ENCODE measurements around the gene S100A7A. TPM values are rescaled to one million over a fixed set of nuclear protein-coding genes. Genes with fewer than 3 reads are reported as not detected.
A peak's percentile ranks its signal among the peaks of the same experiment; 100 is the strongest.

Gene S100A7A
- total and polyA plus RNA-seq, 2 of the 13 experiments (the other 11 are each of a cell fraction or from before 2014, with no cell fraction given): not detected

- no peak for TF ChIP-seq CSRNP2 (CRISPR knock-in tag; conservative IDR thresholded peaks at IDR 0.05; ENCODE audit: low read depth)
- TF ChIP-seq ATF2 (CRISPR knock-in tag; IDR thresholded peaks at IDR 0.05): peak; percentile 76; the same call in 1 of the 2 replicates
- TF ChIP-seq GPN1 (CRISPR knock-in tag; IDR thresholded peaks at IDR 0.05; ENCODE audit: borderline replicate concordance): no peak
- no peak for TF ChIP-seq ZBTB33 (CRISPR knock-in tag; IDR thresholded peaks at IDR 0.05)
- no peak for TF ChIP-seq NCOA5 (CRISPR knock-in tag; IDR thresholded peaks at IDR 0.05)
- TF ChIP-seq CEBPB (IDR thresholded peaks at IDR 0.05; ENCODE audit: borderline replicate concordance, low read depth, low read length): no peak
- no peak for TF ChIP-seq HMGXB4 (CRISPR knock-in tag; IDR thresholded peaks at IDR 0.05; ENCODE audit: borderline replicate concordance in 1 of 2, low read depth in 1 of 2)
- TF ChIP-seq TBX3 (IDR thresholded peaks at IDR 0.05; ENCODE audit: borderline replicate concordance): no peak
- TF ChIP-seq ZBTB10 (CRISPR knock-in tag; IDR thresholded peaks at IDR 0.05; ENCODE audit: borderline replicate concordance): peak; percentile 63; the same call in 1 of the 2 replicates
- no peak for TF ChIP-seq ZNF280B (CRISPR knock-in tag; IDR thresholded peaks at IDR 0.05; ENCODE audit: borderline replicate concordance)
- TF ChIP-seq KAT7 (CRISPR knock-in tag; IDR thresholded peaks at IDR 0.05; ENCODE audit: borderline replicate concordance): no peak
- no peak for TF ChIP-seq DRAP1 (CRISPR knock-in tag; IDR thresholded peaks at IDR 0.05)
- no peak for TF ChIP-seq GABPA (IDR thresholded peaks at IDR 0.05; ENCODE audit: low read depth, low read length)
- TF ChIP-seq GABPA (CRISPR knock-in tag; IDR thresholded peaks at IDR 0.05; ENCODE audit: low read depth): no peak
- no peak for TF ChIP-seq ZNF17 (CRISPR knock-in tag; IDR thresholded peaks at IDR 0.05)
These were observed 6.2 kb downstream of the S100A7A start (continued) for GRCh38 chr1:153422450-153423068.
